Lower leg skin (tissue), 4 donors: Measurements from ENCODE around the gene SH2D3A. TPM values are rescaled to one million over a fixed set of nuclear protein-coding genes. Genes with fewer than 3 reads are reported as not detected.

Experiments
- DNase-seq, 2 donors: peaks; one replicate each; pipeline ENCODE4 v3.0.0-alpha.2; 2019; ENCODE audit warnings: low spot score in 2 of 2
- H3K4me3 ChIP-seq: fragments of 200-600 bp; sonication (generic); 2 replicates; pipeline ENCODE4 v1.5.1; 2017; ENCODE audit warnings: mild to moderate bottlenecking, low read depth; ENCODE audit not compliant: poor library complexity, severe bottlenecking
- POLR2A ChIP-seq, 2 donors: fragments of 450-650 bp; IDR thresholded peaks; one replicate each; pipeline ENCODE4 v1.6.1; 2016 to 2017; ENCODE audit warnings: antibody characterized with exemption in 2 of 2, mild to moderate bottlenecking in 1 of 2, moderate library complexity in 1 of 2
- WGBS, 2 donors: methylation state at CpG; one replicate each; pipeline ENCODE4 v1.1.5; 2018; 5-methylcytosine and 5-hydroxymethylcytosine counted together
- intact Hi-C: fragments of 100-400 bp; cut with DNase I; formaldehyde crosslinking; loops from one replicate; pipeline ENCODE4 v1.15.0; 2023; ENCODE audit warnings: low total_unique reads
- total RNA-seq, 4 donors: library from RNA; depleted of rRNA; stranded (reverse); fragments of >200 nt; gene quantifications; one replicate each; pipeline ENCODE4 v1.1.0, GENCODE V29; 2016
- TF ChIP-seq, protein P1 (sequence below), 3 donors: fragments of 450-650 bp; IDR thresholded peaks; one replicate each; pipeline ENCODE4 v1.5.1; 2016; ENCODE audit warnings: antibody characterized with exemption in 3 of 3, mild to moderate bottlenecking in 3 of 3, moderate library complexity in 2 of 3

SH2D3A gene
- total RNA-seq, 4 donors from 2014 or later = 53.0 to 142 (median 62.3) TPM

DNA sequence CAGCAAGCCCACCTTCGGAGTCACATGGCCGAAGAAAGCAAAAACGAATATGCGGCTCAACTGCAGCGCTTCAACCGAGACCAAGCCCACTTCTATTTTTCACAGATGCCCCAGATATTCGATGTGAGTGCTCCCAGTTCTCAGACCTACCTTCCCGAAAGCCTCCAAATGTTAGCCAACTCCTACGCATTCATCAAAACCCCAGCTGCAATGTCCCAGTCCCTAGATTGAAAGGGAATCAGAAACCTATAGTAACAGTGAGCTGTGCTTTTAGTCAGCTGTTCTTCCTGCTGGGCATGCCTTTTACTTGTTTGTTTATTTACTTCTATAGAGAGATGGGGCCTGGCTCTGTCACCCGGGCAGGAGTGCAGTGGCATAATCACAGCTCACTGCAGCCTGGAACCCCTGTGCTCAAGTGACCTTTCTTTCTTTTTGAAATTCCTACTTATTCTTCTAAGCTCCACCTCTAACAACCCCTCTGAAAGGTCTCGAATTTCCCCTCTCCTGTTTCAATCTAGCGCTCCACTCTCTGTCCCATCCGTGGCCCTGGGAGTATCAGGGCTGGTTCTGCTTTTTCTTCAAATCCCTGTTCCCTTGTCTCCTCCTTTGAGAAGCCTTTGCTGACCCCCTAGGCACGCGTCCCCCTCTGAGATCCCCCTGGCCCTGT, 23.4 kb downstream of the SH2D3A start:
- WGBS, 2 donors = 85 to 86% methylated on average over 15 of the region's 15 CpGs
- TF ChIP-seq POLR2A (IDR thresholded peaks at IDR 0.05) = no peak
- TF ChIP-seq, protein P1, sequence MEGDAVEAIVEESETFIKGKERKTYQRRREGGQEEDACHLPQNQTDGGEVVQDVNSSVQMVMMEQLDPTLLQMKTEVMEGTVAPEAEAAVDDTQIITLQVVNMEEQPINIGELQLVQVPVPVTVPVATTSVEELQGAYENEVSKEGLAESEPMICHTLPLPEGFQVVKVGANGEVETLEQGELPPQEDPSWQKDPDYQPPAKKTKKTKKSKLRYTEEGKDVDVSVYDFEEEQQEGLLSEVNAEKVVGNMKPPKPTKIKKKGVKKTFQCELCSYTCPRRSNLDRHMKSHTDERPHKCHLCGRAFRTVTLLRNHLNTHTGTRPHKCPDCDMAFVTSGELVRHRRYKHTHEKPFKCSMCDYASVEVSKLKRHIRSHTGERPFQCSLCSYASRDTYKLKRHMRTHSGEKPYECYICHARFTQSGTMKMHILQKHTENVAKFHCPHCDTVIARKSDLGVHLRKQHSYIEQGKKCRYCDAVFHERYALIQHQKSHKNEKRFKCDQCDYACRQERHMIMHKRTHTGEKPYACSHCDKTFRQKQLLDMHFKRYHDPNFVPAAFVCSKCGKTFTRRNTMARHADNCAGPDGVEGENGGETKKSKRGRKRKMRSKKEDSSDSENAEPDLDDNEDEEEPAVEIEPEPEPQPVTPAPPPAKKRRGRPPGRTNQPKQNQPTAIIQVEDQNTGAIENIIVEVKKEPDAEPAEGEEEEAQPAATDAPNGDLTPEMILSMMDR (IDR thresholded peaks at IDR 0.05) = no peak
- no peak for DNase-seq
- no peak overlapping the region for H3K4me3 ChIP-seq
- intact Hi-C loops = no loop called here

DNA sequence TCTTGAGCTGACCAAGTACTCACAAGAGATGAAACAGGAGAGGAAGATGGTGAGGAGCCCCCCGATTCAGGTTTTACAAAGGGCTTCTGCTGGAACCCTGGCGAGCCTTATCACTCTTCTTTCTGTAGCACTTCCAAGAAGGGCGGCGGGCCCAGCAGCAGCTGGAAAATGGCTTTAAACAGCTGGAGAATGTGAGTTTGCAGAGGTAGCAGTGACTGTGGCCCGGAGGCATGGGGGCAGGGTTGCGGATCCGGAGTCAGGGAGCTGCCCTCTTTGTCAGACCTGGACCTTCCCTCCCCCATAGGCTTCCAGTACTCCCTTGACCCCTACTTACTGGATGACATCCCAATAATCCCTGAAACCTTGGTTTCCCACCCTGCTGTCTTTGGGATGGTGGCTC, 24.2 kb downstream of the SH2D3A start:
- no peak for DNase-seq
- intact Hi-C loops = no loop called here
- no peak overlapping the region for H3K4me3 ChIP-seq
- 74 to 79% methylated on average over 7 of the region's 7 CpGs for WGBS, 2 donors
- TF ChIP-seq POLR2A (IDR thresholded peaks at IDR 0.05) = no peak
- TF ChIP-seq, protein P1 (IDR thresholded peaks at IDR 0.05) = no peak

DNA sequence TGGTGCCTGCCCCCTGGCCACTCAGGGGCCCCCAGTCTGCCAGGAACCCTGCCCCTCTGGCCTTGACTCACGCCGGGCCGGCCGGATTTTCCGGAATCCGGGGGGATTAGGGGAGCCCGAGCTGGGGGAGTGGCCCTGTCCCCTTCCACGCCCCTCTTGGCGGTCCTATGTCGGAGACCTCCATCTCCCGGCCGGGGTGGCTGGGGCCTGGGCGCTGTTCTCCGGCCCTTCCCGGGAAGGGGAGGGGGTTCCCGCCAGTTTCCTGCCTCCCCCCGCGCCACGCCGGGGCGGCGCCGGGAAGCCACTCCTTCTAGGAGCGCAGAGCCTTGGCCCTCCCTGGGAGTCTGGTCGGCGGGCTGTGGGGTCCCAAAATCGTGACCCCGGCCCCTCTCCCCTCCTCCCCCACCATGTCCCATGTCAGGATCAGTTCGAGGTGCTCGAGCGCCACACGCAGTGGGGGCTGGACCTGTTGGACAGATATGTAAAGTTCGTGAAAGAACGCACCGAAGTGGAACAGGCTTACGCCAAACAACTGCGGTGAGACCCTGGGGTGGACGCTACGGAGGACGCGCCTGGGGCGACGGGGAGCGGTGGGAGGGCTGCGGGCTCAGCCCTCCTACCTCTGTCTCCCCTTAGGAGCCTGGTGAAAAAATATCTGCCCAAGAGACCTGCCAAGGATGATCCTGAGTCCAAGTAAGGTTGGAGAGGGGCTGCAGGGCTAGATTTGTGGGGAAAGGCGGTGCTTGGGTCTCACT, 26.5 kb downstream of the SH2D3A start:
- DNase-seq = peak; percentile 46 to 94
- peak overlapping the region; percentile 83 for H3K4me3 ChIP-seq
- intact Hi-C loops = no loop called here
- 1% methylated on average over 31 to 45 of the region's 46 CpGs for WGBS, 2 donors
- TF ChIP-seq POLR2A (IDR thresholded peaks at IDR 0.05) = no peak

DNA sequence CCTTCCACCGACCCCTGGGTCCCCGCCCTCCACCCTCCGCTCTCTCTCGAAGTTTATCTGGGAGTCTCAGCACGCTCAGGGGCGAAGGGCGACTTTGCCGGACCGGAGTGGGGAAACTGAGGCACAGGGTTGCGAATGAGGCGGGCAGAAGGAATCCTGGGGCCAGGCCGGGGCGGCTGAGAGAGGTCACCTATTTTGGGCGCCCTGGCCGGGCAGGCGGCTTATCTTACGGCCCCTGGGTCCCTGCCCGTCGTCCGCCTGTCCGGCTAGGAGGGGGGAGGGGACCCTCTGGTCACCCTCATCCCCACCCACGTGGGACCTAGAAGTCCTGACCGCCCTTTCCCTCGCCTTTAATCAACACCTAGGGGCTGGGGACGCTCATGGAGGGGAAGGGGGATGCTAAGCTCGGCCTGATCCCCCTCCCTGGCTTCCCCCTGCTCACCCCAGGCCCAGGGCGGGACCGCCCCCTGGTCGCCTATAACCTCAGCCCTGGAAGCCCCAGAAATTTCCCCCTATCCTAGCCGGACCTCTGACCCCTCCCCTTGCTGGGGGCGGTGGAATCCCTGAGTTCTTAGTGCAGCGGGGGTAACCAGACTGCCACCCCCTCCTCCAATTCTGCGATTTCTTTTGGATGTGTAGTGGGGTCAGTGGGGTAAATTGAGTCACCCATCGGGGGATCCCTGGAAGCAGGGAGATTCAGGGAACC, 27.2 kb downstream of the SH2D3A start:
- intact Hi-C loops = no loop called here
- no peak for TF ChIP-seq POLR2A (IDR thresholded peaks at IDR 0.05)
- TF ChIP-seq, protein P1 (IDR thresholded peaks at IDR 0.05) = no peak

DNA sequence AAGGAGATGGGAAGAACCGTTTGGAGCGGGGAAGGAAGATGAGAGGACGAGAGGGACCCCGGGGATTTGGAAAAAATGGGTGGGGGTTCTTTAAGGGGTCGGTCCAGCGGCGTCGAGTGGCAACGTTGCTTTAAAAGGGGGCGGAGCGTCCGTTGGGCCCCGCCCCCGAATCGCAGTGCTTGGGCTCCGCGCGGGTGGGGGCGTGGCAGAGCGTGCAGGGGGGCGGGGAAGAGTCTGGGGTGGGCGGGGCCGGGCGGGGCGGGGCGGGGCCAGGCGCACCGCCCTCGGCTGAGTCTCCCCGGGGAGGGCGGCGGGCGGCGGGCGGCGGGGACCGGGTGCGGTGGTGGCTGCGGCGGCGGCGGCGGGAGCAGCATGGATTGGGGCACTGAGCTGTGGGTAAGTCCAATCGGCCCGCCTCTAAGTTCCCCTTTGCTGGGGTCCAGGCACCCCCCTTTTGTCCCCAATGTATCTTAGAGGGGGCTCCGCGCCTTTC, 27.8 kb downstream of the SH2D3A start, which contains the start of gene TRIP10:
Gene TRIP10 (plus strand): TSS at position 291 of the 493 bp plus-strand sequence. CDS start 82 bp downstream, at position 373.
- 0 to 1% methylated on average over 26 to 44 of the region's 47 CpGs for WGBS, 2 donors
- intact Hi-C loops = no loop called here
- peak within 1 kb of the TSS; percentile 83 for H3K4me3 ChIP-seq
- no peak for TF ChIP-seq POLR2A (IDR thresholded peaks at IDR 0.05)
- TF ChIP-seq, protein P1 (IDR thresholded peaks at IDR 0.05) = no peak
- DNase-seq = peak; percentile 80 to 97

More for the DNA sequence above, 27.2 kb downstream of the SH2D3A start:
- WGBS, 2 donors = 1% methylated on average over 32 of the region's 34 CpGs
- DNase-seq = peak; percentile 52 to 89
- H3K4me3 ChIP-seq = peak overlapping the region; percentile 83
